ENCODE results near the gene IL17RE.
"Not testable (repeated sequence)": the region's sequence is repeated elsewhere in the genome, so short reads cannot be mapped to it uniquely, and the experiment has no call there.

IL17RE gene, protein sequence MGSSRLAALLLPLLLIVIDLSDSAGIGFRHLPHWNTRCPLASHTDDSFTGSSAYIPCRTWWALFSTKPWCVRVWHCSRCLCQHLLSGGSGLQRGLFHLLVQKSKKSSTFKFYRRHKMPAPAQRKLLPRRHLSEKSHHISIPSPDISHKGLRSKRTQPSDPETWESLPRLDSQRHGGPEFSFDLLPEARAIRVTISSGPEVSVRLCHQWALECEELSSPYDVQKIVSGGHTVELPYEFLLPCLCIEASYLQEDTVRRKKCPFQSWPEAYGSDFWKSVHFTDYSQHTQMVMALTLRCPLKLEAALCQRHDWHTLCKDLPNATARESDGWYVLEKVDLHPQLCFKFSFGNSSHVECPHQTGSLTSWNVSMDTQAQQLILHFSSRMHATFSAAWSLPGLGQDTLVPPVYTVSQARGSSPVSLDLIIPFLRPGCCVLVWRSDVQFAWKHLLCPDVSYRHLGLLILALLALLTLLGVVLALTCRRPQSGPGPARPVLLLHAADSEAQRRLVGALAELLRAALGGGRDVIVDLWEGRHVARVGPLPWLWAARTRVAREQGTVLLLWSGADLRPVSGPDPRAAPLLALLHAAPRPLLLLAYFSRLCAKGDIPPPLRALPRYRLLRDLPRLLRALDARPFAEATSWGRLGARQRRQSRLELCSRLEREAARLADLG

GRCh38 chr3:9902372-9903237 lies at the start of gene IL17RE:
Gene IL17RE (plus strand): TSS chr3:9902848. CDS start chr3:9902933, 85 bp downstream.
- TF ChIP-seq, protein P1, sequence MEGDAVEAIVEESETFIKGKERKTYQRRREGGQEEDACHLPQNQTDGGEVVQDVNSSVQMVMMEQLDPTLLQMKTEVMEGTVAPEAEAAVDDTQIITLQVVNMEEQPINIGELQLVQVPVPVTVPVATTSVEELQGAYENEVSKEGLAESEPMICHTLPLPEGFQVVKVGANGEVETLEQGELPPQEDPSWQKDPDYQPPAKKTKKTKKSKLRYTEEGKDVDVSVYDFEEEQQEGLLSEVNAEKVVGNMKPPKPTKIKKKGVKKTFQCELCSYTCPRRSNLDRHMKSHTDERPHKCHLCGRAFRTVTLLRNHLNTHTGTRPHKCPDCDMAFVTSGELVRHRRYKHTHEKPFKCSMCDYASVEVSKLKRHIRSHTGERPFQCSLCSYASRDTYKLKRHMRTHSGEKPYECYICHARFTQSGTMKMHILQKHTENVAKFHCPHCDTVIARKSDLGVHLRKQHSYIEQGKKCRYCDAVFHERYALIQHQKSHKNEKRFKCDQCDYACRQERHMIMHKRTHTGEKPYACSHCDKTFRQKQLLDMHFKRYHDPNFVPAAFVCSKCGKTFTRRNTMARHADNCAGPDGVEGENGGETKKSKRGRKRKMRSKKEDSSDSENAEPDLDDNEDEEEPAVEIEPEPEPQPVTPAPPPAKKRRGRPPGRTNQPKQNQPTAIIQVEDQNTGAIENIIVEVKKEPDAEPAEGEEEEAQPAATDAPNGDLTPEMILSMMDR (IDR thresholded peaks at IDR 0.05; ENCODE audit: low read depth, low read length), result no peak
- no peak for TF ChIP-seq EZH2phosphoT487 (IDR thresholded peaks at IDR 0.05; ENCODE audit: low read depth)
- Histone ChIP-seq H3K9me3 (ENCODE audit: insufficient read depth, low read length) (no peaks in the 10 kb centered on the region), H4K20me1 (ENCODE audit: insufficient read depth, low read length) (0 out of 2 replicates have a peak, but pooled peaks cover 1% of the 10 kb centered on the region), H3K27ac (ENCODE audit: low read length) (no peak within 1 kb of the TSS), H3K27me3 (ENCODE audit: low read depth, low read length) (no peaks in the 10 kb centered on the region), H3K9ac (ENCODE audit: low read length) (no peak within 1 kb of the TSS), H3K4me3 (ENCODE audit: low read length) (no peak within 1 kb of the TSS), H3K79me2 (ENCODE audit: low read length) (no peaks in the 10 kb centered on the region), H3K36me3 (replicated peaks; ENCODE audit: low read depth, low read length) (no peaks in the 10 kb centered on the region), H2AFZ (ENCODE audit: low read depth, low read length) (no peak within 1 kb of the TSS), H3K4me1 (ENCODE audit: low read length) (no peaks in the 10 kb centered on the region), H3K4me2 (ENCODE audit: low read length) (no peak within 1 kb of the TSS)

- not testable (repeated sequence) for H3K27me3 ChIP-seq (ENCODE audit: low read depth, low read length); H3K4me1 ChIP-seq (ENCODE audit: low read length); H3K9ac ChIP-seq (ENCODE audit: low read length); H3K79me2 ChIP-seq (ENCODE audit: low read length); H2AFZ ChIP-seq (ENCODE audit: low read depth, low read length); H3K4me3 ChIP-seq (ENCODE audit: low read length); H4K20me1 ChIP-seq (ENCODE audit: insufficient read depth, low read length); H3K27ac ChIP-seq (ENCODE audit: low read length); H3K36me3 ChIP-seq (replicated peaks; ENCODE audit: low read depth, low read length); H3K9me3 ChIP-seq (ENCODE audit: insufficient read depth, low read length); H3K4me2 ChIP-seq (ENCODE audit: low read length)
Measured at GRCh38 chr3:9854291-9854940, 48.2 kb upstream of the IL17RE start.

GRCh38 chr3:9855594-9855993 lies 47.1 kb upstream of the IL17RE start:
- TF ChIP-seq, protein P1 (IDR thresholded peaks at IDR 0.05; ENCODE audit: low read depth, low read length), result no peak
- TF ChIP-seq EZH2phosphoT487 (IDR thresholded peaks at IDR 0.05; ENCODE audit: low read depth), result no peak

GRCh38 chr3:9859530-9860025 lies 43.1 kb upstream of the IL17RE start:
- no peak overlapping the region for H3K4me3 ChIP-seq (ENCODE audit: low read length)
- no peak overlapping the region for H2AFZ ChIP-seq (ENCODE audit: low read depth, low read length)
- TF ChIP-seq, protein P1 (IDR thresholded peaks at IDR 0.05; ENCODE audit: low read depth, low read length), result no peak
- TF ChIP-seq EZH2phosphoT487 (IDR thresholded peaks at IDR 0.05; ENCODE audit: low read depth), result no peak
- no peak overlapping the region for H3K9ac ChIP-seq (ENCODE audit: low read length)
- H3K27me3 ChIP-seq (ENCODE audit: low read depth, low read length), result no peaks in the 10 kb centered on the region
- H3K79me2 ChIP-seq (ENCODE audit: low read length), result no peaks in the 10 kb centered on the region
- H4K20me1 ChIP-seq (ENCODE audit: insufficient read depth, low read length), result no peaks in the 10 kb centered on the region
- no peaks in the 10 kb centered on the region for H3K36me3 ChIP-seq (replicated peaks; ENCODE audit: low read depth, low read length)
- no peak overlapping the region for H3K4me2 ChIP-seq (ENCODE audit: low read length)
- H3K4me1 ChIP-seq (ENCODE audit: low read length), result no peaks in the 10 kb centered on the region
- H3K9me3 ChIP-seq (ENCODE audit: insufficient read depth, low read length), result no peaks in the 10 kb centered on the region
- no peak overlapping the region for H3K27ac ChIP-seq (ENCODE audit: low read length)

More at GRCh38 chr3:9855594-9855993, 47.1 kb upstream of the IL17RE start:
- Histone ChIP-seq H3K4me1 (ENCODE audit: low read length) (no peaks in the 10 kb centered on the region), H3K9ac (ENCODE audit: low read length) (no peak overlapping the region), H3K36me3 (replicated peaks; ENCODE audit: low read depth, low read length) (no peaks in the 10 kb centered on the region), H4K20me1 (ENCODE audit: insufficient read depth, low read length) (no peaks in the 10 kb centered on the region), H3K4me3 (ENCODE audit: low read length) (no peak overlapping the region), H2AFZ (ENCODE audit: low read depth, low read length) (no peak overlapping the region), H3K9me3 (ENCODE audit: insufficient read depth, low read length) (no peaks in the 10 kb centered on the region), H3K27ac (ENCODE audit: low read length) (no peak overlapping the region), H3K4me2 (ENCODE audit: low read length) (no peak overlapping the region), H3K27me3 (ENCODE audit: low read depth, low read length) (0 out of 2 replicates have a peak, but pooled peaks cover 5% of the 10 kb centered on the region), H3K79me2 (ENCODE audit: low read length) (no peaks in the 10 kb centered on the region)

All from OCI-LY3 (cell line).